Nephron (organoid): ENCODE data around the gene CRYBB1.
A peak's percentile ranks its signal among the peaks of the same experiment; 100 is the strongest.

Experiments
- H3K27ac Mint-ChIP-seq, 3 experiments: 2 replicates each; pipeline ENCODE4 v1.8.0; 2020; ENCODE audit warnings: mixed read lengths in 3 of 3, mild to moderate bottlenecking in 2 of 3, moderate library complexity in 1 of 3
- H3K27me3 Mint-ChIP-seq: 2 replicates; pipeline ENCODE4 v1.8.0; 2021; ENCODE audit warnings: low read depth, mild to moderate bottlenecking, moderate library complexity, mixed read lengths
- H3K36me3 Mint-ChIP-seq: 2 replicates; pipeline ENCODE4 v1.8.0; 2020; ENCODE audit warnings: low read depth, mixed read lengths
- H3K4me1 Mint-ChIP-seq: 2 replicates; pipeline ENCODE4 v1.8.0; 2020; ENCODE audit warnings: mixed read lengths
- H3K4me3 Mint-ChIP-seq, 3 experiments: 2 replicates each; pipeline ENCODE4 v1.8.0; 2020; ENCODE audit warnings: mild to moderate bottlenecking in 3 of 3, mixed read lengths in 3 of 3, moderate library complexity in 2 of 3
- H3K9me3 Mint-ChIP-seq: 2 replicates; pipeline ENCODE4 v1.8.0; 2020; ENCODE audit warnings: mixed read lengths
- TF ChIP-seq, protein P1 (sequence below), 3 experiments: fragments of 200-600 bp; sonication (generic); IDR thresholded peaks; one replicate each; pipeline ENCODE4 v1.5.0; 2021; ENCODE audit warnings: antibody characterized with exemption in 3 of 3; ENCODE audit not compliant: unreplicated experiment in 3 of 3

Gene CRYBB1

DNA sequence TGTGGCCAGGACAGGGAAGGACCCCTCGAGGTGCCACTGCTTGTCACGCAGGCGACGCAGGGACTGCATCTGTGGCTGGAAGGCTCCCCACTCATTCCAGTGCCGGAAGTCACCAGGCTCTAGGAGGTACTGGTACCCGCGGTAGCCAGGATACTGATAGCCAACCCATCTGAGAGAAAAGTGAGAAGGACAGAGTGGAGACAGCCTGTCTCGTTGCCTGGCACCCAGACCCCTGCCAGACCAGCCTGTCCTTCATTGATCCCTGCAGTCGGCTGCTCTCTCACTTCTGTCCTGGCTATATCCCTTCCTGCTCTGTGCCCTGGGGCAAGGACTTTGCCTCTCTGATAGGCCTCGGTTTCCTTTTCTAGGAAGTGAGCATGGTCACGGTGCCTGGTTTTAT, 18.3 kb downstream of the CRYBB1 start:
- H3K4me3 Mint-ChIP-seq, result no peak overlapping the region
- no peaks in the 10 kb centered on the region for H3K4me1 Mint-ChIP-seq
- TF ChIP-seq, protein P1, sequence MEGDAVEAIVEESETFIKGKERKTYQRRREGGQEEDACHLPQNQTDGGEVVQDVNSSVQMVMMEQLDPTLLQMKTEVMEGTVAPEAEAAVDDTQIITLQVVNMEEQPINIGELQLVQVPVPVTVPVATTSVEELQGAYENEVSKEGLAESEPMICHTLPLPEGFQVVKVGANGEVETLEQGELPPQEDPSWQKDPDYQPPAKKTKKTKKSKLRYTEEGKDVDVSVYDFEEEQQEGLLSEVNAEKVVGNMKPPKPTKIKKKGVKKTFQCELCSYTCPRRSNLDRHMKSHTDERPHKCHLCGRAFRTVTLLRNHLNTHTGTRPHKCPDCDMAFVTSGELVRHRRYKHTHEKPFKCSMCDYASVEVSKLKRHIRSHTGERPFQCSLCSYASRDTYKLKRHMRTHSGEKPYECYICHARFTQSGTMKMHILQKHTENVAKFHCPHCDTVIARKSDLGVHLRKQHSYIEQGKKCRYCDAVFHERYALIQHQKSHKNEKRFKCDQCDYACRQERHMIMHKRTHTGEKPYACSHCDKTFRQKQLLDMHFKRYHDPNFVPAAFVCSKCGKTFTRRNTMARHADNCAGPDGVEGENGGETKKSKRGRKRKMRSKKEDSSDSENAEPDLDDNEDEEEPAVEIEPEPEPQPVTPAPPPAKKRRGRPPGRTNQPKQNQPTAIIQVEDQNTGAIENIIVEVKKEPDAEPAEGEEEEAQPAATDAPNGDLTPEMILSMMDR (IDR thresholded peaks at IDR 0.05; ENCODE audit: unreplicated experiment in 3 of 3), result no peak
- no peaks in the 10 kb centered on the region for H3K9me3 Mint-ChIP-seq
- H3K36me3 Mint-ChIP-seq, result no peaks in the 10 kb centered on the region
- H3K27me3 Mint-ChIP-seq, result peaks cover 30% of the 10 kb centered on the region
- no peak overlapping the region for H3K27ac Mint-ChIP-seq

DNA sequence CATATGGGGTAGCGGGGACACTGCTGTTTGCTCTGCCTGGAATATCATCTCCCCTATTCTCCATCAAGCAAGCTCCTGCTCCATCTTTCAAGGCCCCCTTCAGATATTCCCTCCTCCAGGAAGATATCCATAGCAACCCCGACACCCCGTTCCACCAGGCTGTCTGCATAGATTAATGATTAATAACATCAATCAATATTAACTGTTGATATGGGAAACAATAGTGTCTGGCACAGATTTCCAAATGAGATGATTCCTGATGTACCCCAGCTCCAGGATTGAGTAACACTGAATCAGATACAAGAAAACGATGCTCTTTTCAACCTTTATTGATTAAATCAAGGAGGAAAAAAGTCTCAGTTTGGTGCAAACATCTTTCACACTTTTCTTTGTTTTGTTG, 20.3 kb downstream of the CRYBB1 start:
- Mint-ChIP-seq H3K4me1 (no peaks in the 10 kb centered on the region), H3K27ac (no peak overlapping the region), H3K4me3 (no peak overlapping the region), H3K36me3 (no peaks in the 10 kb centered on the region), H3K9me3 (no peaks in the 10 kb centered on the region), H3K27me3 (peaks cover 37% of the 10 kb centered on the region)
- TF ChIP-seq, protein P1 (IDR thresholded peaks at IDR 0.05; ENCODE audit: unreplicated experiment in 3 of 3), result no peak

DNA sequence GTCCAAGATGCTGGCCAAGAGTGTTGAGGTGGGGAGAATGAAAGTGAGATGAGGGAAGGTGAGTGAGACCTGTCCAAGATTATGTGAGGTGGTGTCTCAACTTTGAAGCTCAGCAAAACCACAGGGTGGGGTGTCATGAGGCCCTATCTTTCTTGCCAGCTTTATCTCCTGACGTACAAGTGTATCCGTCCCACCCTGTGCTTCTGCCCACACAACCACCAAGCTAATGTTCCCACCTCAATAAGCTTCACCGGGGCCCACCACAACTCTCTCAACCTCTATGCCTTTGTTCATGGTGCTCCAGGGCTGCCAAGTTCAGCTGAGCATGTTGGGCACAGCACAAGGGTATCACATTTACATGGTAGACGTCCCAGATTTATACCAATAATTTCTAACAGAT, 20.8 kb downstream of the CRYBB1 start:
- H3K4me3 Mint-ChIP-seq, result no peak overlapping the region
- no peaks in the 10 kb centered on the region for H3K36me3 Mint-ChIP-seq
- H3K4me1 Mint-ChIP-seq, result no peaks in the 10 kb centered on the region

DNA sequence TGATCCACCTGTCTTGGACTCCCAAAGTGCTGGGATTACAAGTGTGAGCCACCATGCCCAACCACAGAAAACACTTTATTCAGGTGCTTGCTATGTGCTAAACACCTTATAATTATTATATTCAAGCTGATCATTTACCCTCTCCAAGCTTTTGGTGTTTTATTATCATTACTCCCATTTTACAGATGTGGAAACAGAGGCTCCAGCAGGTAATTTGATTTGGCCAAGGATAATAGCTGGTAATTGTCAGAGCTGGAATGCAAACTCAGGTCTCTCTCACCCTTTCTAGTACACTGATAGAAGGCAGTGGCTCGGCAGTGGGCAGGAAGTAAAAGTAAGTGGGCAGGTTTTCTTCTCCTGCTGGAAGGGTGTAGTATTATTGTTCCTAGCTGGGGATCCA, 24.1 kb downstream of the CRYBB1 start:
- Mint-ChIP-seq H3K27ac (no peak overlapping the region), H3K36me3 (no peaks in the 10 kb centered on the region), H3K4me3 (no peak overlapping the region), H3K9me3 (no peaks in the 10 kb centered on the region), H3K4me1 (peaks cover 5% of the 10 kb centered on the region), H3K27me3 (peaks cover 36% of the 10 kb centered on the region)
- TF ChIP-seq, protein P1 (IDR thresholded peaks at IDR 0.05; ENCODE audit: unreplicated experiment in 3 of 3), result no peak

More for the DNA sequence above, 20.8 kb downstream of the CRYBB1 start:
- TF ChIP-seq, protein P1 (IDR thresholded peaks at IDR 0.05; ENCODE audit: unreplicated experiment in 3 of 3), result no peak
- H3K9me3 Mint-ChIP-seq, result no peaks in the 10 kb centered on the region
- H3K27me3 Mint-ChIP-seq, result peaks cover 42% of the 10 kb centered on the region
- no peak overlapping the region for H3K27ac Mint-ChIP-seq

DNA sequence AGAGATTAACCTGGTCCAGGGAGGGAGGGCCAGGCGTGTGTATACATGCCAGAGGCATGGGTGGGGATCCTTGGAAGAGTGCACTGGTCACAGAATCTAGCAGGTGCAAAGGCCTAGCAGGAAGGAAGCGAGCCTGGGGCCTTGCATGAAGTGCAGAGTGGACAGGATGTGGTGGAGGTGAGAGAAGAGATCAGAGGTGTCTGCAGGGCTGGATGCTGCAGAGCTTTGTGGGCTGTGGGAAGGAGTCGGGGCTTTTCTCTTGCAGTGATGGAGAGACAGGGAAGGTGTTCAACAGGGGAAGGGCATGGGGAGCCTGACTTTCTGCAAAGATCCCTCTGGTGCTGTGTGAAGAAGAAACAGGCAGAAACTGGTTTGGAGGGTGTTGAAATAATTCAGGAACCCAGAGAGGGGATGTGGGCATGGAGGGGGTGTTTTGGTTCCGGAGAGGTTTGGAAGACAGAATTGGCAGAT, 25.4 kb downstream of the CRYBB1 start:
- H3K4me1 Mint-ChIP-seq, result peaks cover 5% of the 10 kb centered on the region
- H3K27me3 Mint-ChIP-seq, result peaks cover 29% of the 10 kb centered on the region
- H3K27ac Mint-ChIP-seq, result no peak overlapping the region
- TF ChIP-seq, protein P1 (IDR thresholded peaks at IDR 0.05; ENCODE audit: unreplicated experiment in 3 of 3), result no peak
- no peaks in the 10 kb centered on the region for H3K9me3 Mint-ChIP-seq
- H3K36me3 Mint-ChIP-seq, result peaks cover 4% of the 10 kb centered on the region
- H3K4me3 Mint-ChIP-seq, result peak overlapping the region in 1 of 3 experiments; percentile 19
